GM21825 (cell line): ENCODE measurements around the gene ZCCHC24.

ENCODE experiments used
- ATAC-seq: cut with Tn5 transposase; IDR thresholded peaks from one replicate; pipeline ENCODE4 v1.9.1; 2021; ENCODE audit warnings: mild to moderate bottlenecking, moderate library complexity; ENCODE audit not compliant: unreplicated experiment

ZCCHC24 gene

GRCh38 chr10:79374312-79375191 lies 70.9 kb downstream of the ZCCHC24 start:
- no peak for ATAC-seq

GRCh38 chr10:79372871-79373270 lies 72.6 kb downstream of the ZCCHC24 start:
- ATAC-seq: no peak

- ATAC-seq: no peak
Measured at GRCh38 chr10:79367426-79368189, 77.8 kb downstream of the ZCCHC24 start.

GRCh38 chr10:79361726-79362397 lies 83.6 kb downstream of the ZCCHC24 start:
- no peak for ATAC-seq

GRCh38 chr10:79360499-79361342 lies 84.7 kb downstream of the ZCCHC24 start:
- ATAC-seq: no peak

GRCh38 chr10:79359816-79360498 lies 85.5 kb downstream of the ZCCHC24 start:
- no peak for ATAC-seq

- no peak for ATAC-seq
Measured at GRCh38 chr10:79358811-79359210, 86.6 kb downstream of the ZCCHC24 start.

- no peak for ATAC-seq
Measured at GRCh38 chr10:79357180-79357579, 88.2 kb downstream of the ZCCHC24 start.

GRCh38 chr10:79356104-79356503 lies 89.3 kb downstream of the ZCCHC24 start:
- no peak for ATAC-seq

GRCh38 chr10:79355420-79356017 lies 89.9 kb downstream of the ZCCHC24 start:
- no peak for ATAC-seq

GRCh38 chr10:79354615-79355014 lies 90.8 kb downstream of the ZCCHC24 start:
- no peak for ATAC-seq

GRCh38 chr10:79354141-79354540 lies 91.3 kb downstream of the ZCCHC24 start:
- no peak for ATAC-seq

GRCh38 chr10:79353726-79354125 lies 91.7 kb downstream of the ZCCHC24 start:
- no peak for ATAC-seq

- no peak for ATAC-seq
Measured at GRCh38 chr10:79353000-79353406, 92.4 kb downstream of the ZCCHC24 start.

GRCh38 chr10:79352035-79352877 lies 93.2 kb downstream of the ZCCHC24 start:
- ATAC-seq: no peak

GRCh38 chr10:79351332-79351731 lies 94.1 kb downstream of the ZCCHC24 start:
- no peak for ATAC-seq

- ATAC-seq: no peak
Measured at GRCh38 chr10:79350407-79351154, 94.8 kb downstream of the ZCCHC24 start.
